Activated CD4-positive, alpha-beta T cell treated with anti-CD3 and anti-CD28 coated beads for 36 hours (primary cell): ENCODE measurements around the gene MAPK10. TPM values are rescaled to one million over a fixed set of nuclear protein-coding genes. Genes with fewer than 3 reads are reported as not detected.
A peak's percentile ranks its signal among the peaks of the same experiment; 100 is the strongest.

Experiments used
- ATAC-seq: fragments of 200-7000 bp; cut with Tn5 transposase; one replicate; pipeline ENCODE4 v1.10.0; 2021; ENCODE audit warnings: mild to moderate bottlenecking, moderate library complexity
- CTCF ChIA-PET: fragments of 350-600 bp; sonication (Branson Sonifier 250); formaldehyde crosslinking; loops from one replicate; lab custom pipeline; 2021; ENCODE audit warnings: antibody characterized with exemption; lab: Charles Lee
- POLR2A ChIA-PET: fragments of 350-600 bp; sonication (Branson Sonifier 250); formaldehyde crosslinking; loops from one replicate; lab custom pipeline; 2021; ENCODE audit warnings: antibody characterized with exemption, inconsistent platforms; lab: Charles Lee
- DNase-seq: peaks from one replicate; pipeline ENCODE4 v3.0.0-alpha.2; 2020
- H3K27ac Mint-ChIP-seq: one replicate; pipeline ENCODE4 v1.8.0; 2021; ENCODE audit warnings: mixed read lengths
- H3K27me3 Mint-ChIP-seq: one replicate; pipeline ENCODE4 v1.8.0; 2021; ENCODE audit warnings: mixed read lengths
- H3K36me3 Mint-ChIP-seq: one replicate; pipeline ENCODE4 v1.8.0; 2021; ENCODE audit warnings: low read depth, mixed read lengths
- H3K4me1 Mint-ChIP-seq: one replicate; pipeline ENCODE4 v1.8.0; 2021; ENCODE audit warnings: mixed read lengths
- H3K4me3 Mint-ChIP-seq: one replicate; pipeline ENCODE4 v1.8.0; 2021; ENCODE audit warnings: mild to moderate bottlenecking, moderate library complexity, mixed read lengths
- H3K9me3 Mint-ChIP-seq: one replicate; pipeline ENCODE4 v1.8.0; 2021; ENCODE audit warnings: low read depth, mixed read lengths
- intact Hi-C, 2 experiments: fragments of 100-400 bp; cut with DNase I in 1 of 2; cut with micrococcal nuclease in 1 of 2; formaldehyde crosslinking; loops; one replicate each; pipeline versions ENCODE4 v1.14.2 to v1.15.1; 2022 to 2024; cut with DNase I, micrococcal nuclease
- total RNA-seq, 2 experiments: library from RNA; stranded (reverse); gene quantifications; one replicate each; pipeline ENCODE4 v1.2.3, GENCODE V29; 2021

The MAPK10 gene
- total RNA-seq, 2 experiments from 2014 or later: 0.19 TPM; not detected in 1

DNA sequence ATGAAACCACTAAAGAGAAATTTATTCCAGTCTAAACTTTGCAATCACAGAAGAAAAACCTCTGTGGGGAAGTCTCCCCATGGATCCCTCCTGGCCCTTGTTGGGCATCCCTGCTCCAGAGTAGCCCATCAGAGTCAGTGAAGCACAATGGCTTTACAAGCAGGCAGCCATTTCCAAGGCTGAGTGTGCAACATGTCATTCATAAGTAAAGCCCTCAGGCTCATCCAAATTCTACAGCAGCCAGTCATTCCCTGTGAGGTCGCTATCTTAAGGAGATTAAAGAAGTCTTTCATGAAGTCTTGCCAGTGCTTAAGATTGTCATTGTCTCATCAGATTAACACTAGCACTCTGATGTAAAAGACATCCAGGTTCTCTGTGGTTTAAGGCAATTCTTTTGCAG lies 17.0 kb upstream of the MAPK10 start:
- Mint-ChIP-seq H3K9me3 (peaks cover 8% of the 10 kb centered on the region), H3K4me3 (no peak overlapping the region), H3K36me3 (no peaks in the 10 kb centered on the region), H3K27me3 (no peaks in the 10 kb centered on the region), H3K4me1 (no peaks in the 10 kb centered on the region), H3K27ac (no peak overlapping the region)
- CTCF ChIA-PET: no interaction called here
- DNase-seq: no peak
- POLR2A ChIA-PET: no interaction called here
- ATAC-seq: no peak
- intact Hi-C loops: no loop called here

- CTCF ChIA-PET: no interaction called here
- intact Hi-C loops: no loop called here
- no peak for ATAC-seq
These were observed 8.6 kb upstream of the MAPK10 start for GRCh38 chr4:86368433-86368832.

GRCh38 chr4:86367577-86367976 lies 7.7 kb upstream of the MAPK10 start:
- POLR2A ChIA-PET: no interaction called here
- CTCF ChIA-PET: no interaction called here
- H3K36me3 Mint-ChIP-seq: no peaks in the 10 kb centered on the region
- H3K9me3 Mint-ChIP-seq: peaks cover 3% of the 10 kb centered on the region
- no peaks in the 10 kb centered on the region for H3K4me1 Mint-ChIP-seq
- H3K27ac Mint-ChIP-seq: no peak overlapping the region
- DNase-seq (no peak), ATAC-seq (no peak)
- intact Hi-C loops: no loop called here
- H3K4me3 Mint-ChIP-seq: no peak overlapping the region
- no peaks in the 10 kb centered on the region for H3K27me3 Mint-ChIP-seq

More at GRCh38 chr4:86368433-86368832, 8.6 kb upstream of the MAPK10 start:
- H3K4me3 Mint-ChIP-seq: no peak overlapping the region
- no peaks in the 10 kb centered on the region for H3K36me3 Mint-ChIP-seq
- POLR2A ChIA-PET: no interaction called here
- no peaks in the 10 kb centered on the region for H3K4me1 Mint-ChIP-seq
- H3K9me3 Mint-ChIP-seq: peaks cover 9% of the 10 kb centered on the region
- DNase-seq: no peak
- H3K27ac Mint-ChIP-seq: no peak overlapping the region
- no peaks in the 10 kb centered on the region for H3K27me3 Mint-ChIP-seq

DNA sequence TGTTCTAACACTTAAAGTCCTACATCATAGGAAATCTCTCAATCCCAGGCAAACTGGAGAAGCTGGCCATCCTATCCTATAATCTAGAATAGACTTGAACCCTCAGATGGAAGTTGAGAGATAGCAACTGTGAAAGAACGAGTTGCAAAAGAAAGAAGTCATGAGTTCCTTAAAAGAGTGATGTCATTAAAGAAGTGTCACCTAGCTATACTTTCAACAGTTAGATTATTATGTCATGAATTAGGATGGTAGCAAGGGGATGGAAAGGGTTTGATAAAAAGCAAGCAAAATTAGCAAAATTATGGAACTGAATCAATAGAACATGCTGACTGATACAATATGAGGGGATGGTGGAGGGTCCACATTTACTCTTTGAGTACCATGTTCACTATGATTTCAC lies 7.1 kb upstream of the MAPK10 start:
- no peak for DNase-seq
- H3K4me1 Mint-ChIP-seq: no peaks in the 10 kb centered on the region
- no peak for ATAC-seq
- peaks cover under 1% of the 10 kb centered on the region for H3K9me3 Mint-ChIP-seq
- H3K27me3 Mint-ChIP-seq: no peaks in the 10 kb centered on the region
- POLR2A ChIA-PET: no interaction called here
- no peaks in the 10 kb centered on the region for H3K36me3 Mint-ChIP-seq
- intact Hi-C loops: no loop called here
- H3K4me3 Mint-ChIP-seq: no peak overlapping the region
- no peak overlapping the region for H3K27ac Mint-ChIP-seq
- CTCF ChIA-PET: no interaction called here

DNA sequence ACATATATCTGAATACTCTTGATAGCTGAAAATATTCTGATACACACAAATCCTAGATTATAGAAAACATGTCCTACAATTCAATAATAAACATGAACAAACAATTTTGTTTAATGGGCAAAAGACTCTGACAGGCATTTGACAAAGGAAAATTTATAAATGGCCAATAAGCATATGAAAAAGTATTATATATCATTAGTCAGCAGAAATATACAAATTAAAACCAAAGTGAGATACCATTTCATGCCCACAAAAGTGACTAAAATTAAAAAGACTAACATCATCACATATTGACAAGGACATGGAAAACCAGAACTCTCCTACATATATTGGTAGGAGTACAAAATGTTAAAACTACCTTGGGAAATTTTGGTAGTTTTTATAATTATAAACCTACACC lies 2.7 kb upstream of the MAPK10 start:
- intact Hi-C loops: no loop called here
- H3K4me3 Mint-ChIP-seq: no peak overlapping the region
- H3K27me3 Mint-ChIP-seq: peaks cover 4% of the 10 kb centered on the region
- no peak for ATAC-seq
- no peak for DNase-seq
- H3K27ac Mint-ChIP-seq: no peak overlapping the region
- H3K36me3 Mint-ChIP-seq: no peaks in the 10 kb centered on the region
- CTCF ChIA-PET: interaction anchor here (0.7 kb wide), 1 partner anchor 19 kb away, joined by 3 read pairs; no protein-coding TSS in a partner anchor
- peaks cover 12% of the 10 kb centered on the region for H3K4me1 Mint-ChIP-seq
- H3K9me3 Mint-ChIP-seq: no peaks in the 10 kb centered on the region
- POLR2A ChIA-PET: no interaction called here

DNA sequence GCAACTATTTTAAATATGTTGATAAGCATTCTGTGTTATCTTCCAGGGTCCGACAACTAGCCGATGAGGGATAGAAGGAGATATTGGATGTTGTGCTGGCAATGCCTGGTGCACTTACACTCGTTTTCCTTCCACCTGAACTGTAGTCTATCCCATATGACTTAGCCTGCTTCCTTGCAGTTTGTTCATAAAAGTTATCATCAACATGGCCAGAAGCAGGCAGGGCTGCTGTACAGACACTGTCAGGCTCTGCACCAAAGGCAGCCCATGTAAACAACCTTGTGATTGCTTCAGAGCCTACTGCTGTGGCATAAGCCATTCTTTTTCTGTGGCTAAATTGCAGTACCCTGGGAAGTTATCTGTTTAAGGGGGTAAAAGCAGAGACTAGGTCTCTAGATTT lies 1.6 kb downstream of the MAPK10 start:
- no peak overlapping the region for H3K4me3 Mint-ChIP-seq

GRCh38 chr4:86357608-86358007 lies 2.2 kb downstream of the MAPK10 start:
- DNase-seq: no peak
- no peak overlapping the region for H3K4me3 Mint-ChIP-seq
- intact Hi-C loops: no loop called here
- H3K9me3 Mint-ChIP-seq: no peaks in the 10 kb centered on the region
- no peaks in the 10 kb centered on the region for H3K36me3 Mint-ChIP-seq
- H3K27me3 Mint-ChIP-seq: peaks cover 4% of the 10 kb centered on the region
- no peak overlapping the region for H3K27ac Mint-ChIP-seq
- ChIA-PET POLR2A (no interaction called here), CTCF (no interaction called here)
- no peak for ATAC-seq
- peaks cover 19% of the 10 kb centered on the region for H3K4me1 Mint-ChIP-seq

More for the DNA sequence above, 1.6 kb downstream of the MAPK10 start:
- intact Hi-C loops: no loop called here
- H3K36me3 Mint-ChIP-seq: no peaks in the 10 kb centered on the region
- peaks cover 4% of the 10 kb centered on the region for H3K27me3 Mint-ChIP-seq
- ATAC-seq (no peak), DNase-seq (no peak)
- H3K4me1 Mint-ChIP-seq: peaks cover 19% of the 10 kb centered on the region
- no peak overlapping the region for H3K27ac Mint-ChIP-seq
- ChIA-PET POLR2A (no interaction called here), CTCF (no interaction called here)
- no peaks in the 10 kb centered on the region for H3K9me3 Mint-ChIP-seq

DNA sequence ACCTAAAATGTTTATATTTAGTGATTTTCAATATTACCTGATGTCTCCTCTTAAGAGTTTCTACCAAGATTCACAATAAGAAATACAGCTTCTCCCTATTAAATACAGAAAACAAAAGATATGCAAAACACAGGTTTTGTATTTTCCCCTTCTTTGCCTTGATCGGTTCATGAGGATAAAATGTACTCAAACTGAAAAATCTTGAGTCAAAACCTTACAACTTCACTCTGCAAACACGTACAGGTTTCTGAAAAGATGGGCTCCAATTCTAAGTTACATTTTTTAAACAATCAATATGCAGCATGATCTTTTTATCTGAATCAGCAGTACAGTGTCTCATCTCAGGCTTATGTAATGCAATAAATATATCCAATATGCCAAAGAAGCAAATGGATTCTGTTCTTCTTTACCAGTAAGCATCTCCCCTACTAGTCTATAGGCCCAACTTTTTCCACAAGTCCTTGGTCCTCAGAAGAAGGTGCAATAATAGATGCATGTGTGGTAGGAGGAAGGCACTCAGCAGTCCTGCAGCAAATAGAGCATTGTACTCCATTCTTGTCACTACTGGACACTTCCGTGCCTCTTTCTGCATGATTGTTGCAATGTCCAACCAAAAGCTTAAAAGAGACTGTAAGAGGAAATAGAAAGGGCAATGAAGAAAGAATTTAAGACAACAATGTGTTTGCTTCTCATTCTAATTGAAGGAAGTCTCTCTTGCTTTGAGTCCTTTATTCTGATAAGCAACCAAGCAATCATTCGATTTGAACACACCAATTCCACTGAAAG lies 3.2 kb downstream of the MAPK10 start:
- peak; percentile 54 for ATAC-seq
- Mint-ChIP-seq H3K4me1 (peaks cover 19% of the 10 kb centered on the region), H3K27ac (no peak overlapping the region), H3K9me3 (no peaks in the 10 kb centered on the region), H3K4me3 (no peak overlapping the region), H3K36me3 (no peaks in the 10 kb centered on the region), H3K27me3 (peaks cover 6% of the 10 kb centered on the region)
- ChIA-PET CTCF (interaction anchor here (0.5 kb wide), 1 partner anchor 290 kb away, joined by 3 read pairs; no protein-coding TSS in a partner anchor), POLR2A (no interaction called here)
- no peak for DNase-seq
- intact Hi-C loops: no loop called here

DNA sequence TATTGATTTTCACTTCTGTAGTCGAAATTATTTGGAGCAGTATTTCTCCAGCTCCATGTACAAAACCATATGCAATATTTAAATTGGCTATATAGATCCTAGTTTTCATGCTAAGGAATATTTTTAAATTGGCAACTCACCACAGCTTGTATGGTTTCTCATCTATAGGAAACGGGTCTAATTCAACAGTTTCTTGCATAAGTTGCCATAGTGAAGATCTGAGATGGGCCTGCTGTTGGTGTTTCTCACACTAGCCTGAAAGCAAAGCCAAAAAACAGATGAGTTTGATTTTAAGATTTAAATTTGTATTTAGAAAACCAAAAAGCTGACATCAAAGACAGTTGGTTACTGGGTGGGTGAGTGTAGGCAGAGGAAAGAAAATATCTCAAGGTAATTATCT lies 5.5 kb downstream of the MAPK10 start:
- ChIA-PET POLR2A (no interaction called here), CTCF (interaction anchor here (0.6 kb wide), 2 partner anchors 53 to 720 kb away, joined by 3 to 5 read pairs; no protein-coding TSS in a partner anchor)
- Mint-ChIP-seq H3K9me3 (no peaks in the 10 kb centered on the region), H3K27me3 (peaks cover 7% of the 10 kb centered on the region), H3K27ac (no peak overlapping the region), H3K36me3 (no peaks in the 10 kb centered on the region), H3K4me3 (no peak overlapping the region), H3K4me1 (peaks cover 9% of the 10 kb centered on the region)
- intact Hi-C loops: no loop called here
- ATAC-seq (no peak), DNase-seq (no peak)

DNA sequence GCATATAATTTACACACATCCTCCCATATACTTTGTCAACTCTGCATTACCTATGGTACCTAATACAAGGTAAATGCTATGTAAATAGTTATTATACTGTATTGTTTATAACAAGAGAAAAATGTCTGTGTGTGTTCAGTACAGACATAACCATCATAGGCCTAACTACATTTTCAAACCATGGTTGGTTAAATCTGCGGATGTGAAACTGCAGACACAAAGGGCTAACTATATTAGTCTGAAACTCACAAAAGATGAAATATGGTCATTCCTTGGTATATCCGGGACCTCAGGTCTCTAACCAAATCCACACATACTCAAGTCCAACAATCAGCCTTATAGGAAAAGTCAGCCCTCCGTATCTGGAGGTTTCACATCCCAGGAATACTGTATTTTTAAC lies 13.5 kb downstream of the MAPK10 start:
- no peak overlapping the region for H3K4me3 Mint-ChIP-seq
- peaks cover 4% of the 10 kb centered on the region for H3K27me3 Mint-ChIP-seq
- no peaks in the 10 kb centered on the region for H3K36me3 Mint-ChIP-seq
- ATAC-seq (no peak), DNase-seq (no peak)
- no peaks in the 10 kb centered on the region for H3K9me3 Mint-ChIP-seq
- intact Hi-C loops: no loop called here
- ChIA-PET CTCF (no interaction called here), POLR2A (no interaction called here)
- no peak overlapping the region for H3K27ac Mint-ChIP-seq
- no peaks in the 10 kb centered on the region for H3K4me1 Mint-ChIP-seq

- no peaks in the 10 kb centered on the region for H3K36me3 Mint-ChIP-seq
- ATAC-seq (no peak), DNase-seq (no peak)
- intact Hi-C loops: no loop called here
- CTCF ChIA-PET: interaction anchor here (0.6 kb wide), 1 partner anchor 19 kb away, joined by 3 read pairs; no protein-coding TSS in a partner anchor
- H3K27ac Mint-ChIP-seq: no peak overlapping the region
- H3K4me3 Mint-ChIP-seq: no peak overlapping the region
- POLR2A ChIA-PET: no interaction called here
- no peaks in the 10 kb centered on the region for H3K4me1 Mint-ChIP-seq
- peaks cover 2% of the 10 kb centered on the region for H3K27me3 Mint-ChIP-seq
- no peaks in the 10 kb centered on the region for H3K9me3 Mint-ChIP-seq
These were observed 15.7 kb downstream of the MAPK10 start for GRCh38 chr4:86344127-86344526.

- Mint-ChIP-seq H3K9me3 (no peaks in the 10 kb centered on the region), H3K36me3 (no peaks in the 10 kb centered on the region), H3K4me1 (no peaks in the 10 kb centered on the region), H3K27me3 (peaks cover 2% of the 10 kb centered on the region), H3K27ac (no peak overlapping the region), H3K4me3 (no peak overlapping the region)
- CTCF ChIA-PET: no interaction called here
- intact Hi-C loops: no loop called here
- DNase-seq (no peak), ATAC-seq (no peak)
- POLR2A ChIA-PET: no interaction called here
These were observed 20.9 kb downstream of the MAPK10 start for GRCh38 chr4:86338989-86339388.
